MM.1S (cell line): ENCODE data around the gene DPP6.

Experiments
- DNase-seq: peaks from one replicate; pipeline ENCODE4 v3.0.0-alpha.2; 2015
- H2AFZ ChIP-seq: fragments of 300-600 bp; sonication (generic); 2 replicates; pipeline ENCODE4 v1.6.0; 2016; ENCODE audit warnings: antibody characterized with exemption, low read length
- H3F3A ChIP-seq: fragments of 300-600 bp; sonication (generic); 2 replicates; pipeline ENCODE4 v1.6.1; 2016; ENCODE audit warnings: mild to moderate bottlenecking, antibody characterized with exemption, low read length, moderate library complexity, mixed read lengths; ENCODE audit not compliant: insufficient read depth
- H3K27ac ChIP-seq: fragments of 300-600 bp; sonication (generic); 2 replicates; pipeline ENCODE4 v1.5.1; 2016; ENCODE audit warnings: mild to moderate bottlenecking, low read length
- H3K27me3 ChIP-seq: fragments of 300-600 bp; sonication (generic); replicated peaks from 2 replicates; pipeline ENCODE4 v1.6.0; 2016; ENCODE audit warnings: low read length; ENCODE audit not compliant: insufficient read depth
- H3K36me3 ChIP-seq: fragments of 300-600 bp; sonication (generic); replicated peaks from 2 replicates; pipeline ENCODE4 v1.6.1; 2016; ENCODE audit warnings: mild to moderate bottlenecking, low read length, mixed read lengths; ENCODE audit not compliant: insufficient read depth
- H3K4me1 ChIP-seq: fragments of 300-600 bp; sonication (generic); 2 replicates; pipeline ENCODE4 v1.6.1; 2016; ENCODE audit warnings: low read length, mixed read lengths
- H3K4me2 ChIP-seq: fragments of 300-600 bp; sonication (generic); 2 replicates; pipeline ENCODE4 v1.6.0; 2016; ENCODE audit warnings: low read depth, low read length
- H3K4me3 ChIP-seq: fragments of 300-600 bp; sonication (generic); 2 replicates; pipeline ENCODE4 v1.5.1; 2016; ENCODE audit warnings: low read length, mixed read lengths
- H3K79me2 ChIP-seq: fragments of 300-600 bp; sonication (generic); 2 replicates; pipeline ENCODE4 v1.6.1; 2016; ENCODE audit warnings: mixed run types, low read length, mixed read lengths
- H3K9ac ChIP-seq: fragments of 300-600 bp; sonication (generic); 2 replicates; pipeline ENCODE4 v1.6.1; 2016; ENCODE audit warnings: low read length, mixed read lengths
- H3K9me2 ChIP-seq: fragments of 300-600 bp; sonication (generic); replicated peaks from 2 replicates; pipeline ENCODE4 v1.6.1; 2016; ENCODE audit warnings: mild to moderate bottlenecking, low read length, mixed read lengths; ENCODE audit not compliant: insufficient read depth
- H3K9me3 ChIP-seq: fragments of 300-600 bp; sonication (generic); replicated peaks from 2 replicates; pipeline ENCODE4 v1.6.1; 2016; ENCODE audit warnings: mild to moderate bottlenecking, low read length, mixed read lengths; ENCODE audit not compliant: insufficient read depth
- H4K20me1 ChIP-seq: fragments of 300-600 bp; sonication (generic); 2 replicates; pipeline ENCODE4 v1.6.1; 2016; ENCODE audit warnings: mild to moderate bottlenecking, low read length, moderate library complexity, mixed read lengths; ENCODE audit not compliant: insufficient read depth
- CTCF ChIP-seq: fragments of 300-600 bp; sonication (generic); IDR thresholded peaks from 2 replicates; pipeline ENCODE4 v1.5.1; 2016; ENCODE audit warnings: antibody characterized with exemption, low read length, mixed read lengths
- EZH2 ChIP-seq: fragments of 300-600 bp; sonication (generic); optimal IDR thresholded peaks from 2 replicates; pipeline ENCODE3; 2017; ENCODE audit warnings: low read depth, mild to moderate bottlenecking, antibody characterized with exemption, low read length, mixed read lengths
- EZH2phosphoT487 ChIP-seq: fragments of 300-600 bp; sonication (generic); IDR thresholded peaks from 2 replicates; pipeline ENCODE4 v1.6.1; 2018; ENCODE audit warnings: antibody characterized with exemption, low read length

DPP6 gene

GRCh38 chr7:154804449-154804848, 752.3 kb downstream of the DPP6 start:
- Histone ChIP-seq H3K36me3 (no peaks in the 10 kb centered on the region), H3K4me2 (no peak overlapping the region), H3K27me3 (peaks cover 19% of the 10 kb centered on the region), H3K4me1 (no peaks in the 10 kb centered on the region), H3K9me2 (no peaks in the 10 kb centered on the region), H3F3A (no peaks in the 10 kb centered on the region), H3K4me3 (no peak overlapping the region), H3K79me2 (no peaks in the 10 kb centered on the region), H3K9ac (no peak overlapping the region), H3K27ac (no peak overlapping the region), H3K9me3 (no peaks in the 10 kb centered on the region), H4K20me1 (no peaks in the 10 kb centered on the region), H2AFZ (no peak overlapping the region)
- no peak for DNase-seq
- TF ChIP-seq EZH2phosphoT487 = no peak
- TF ChIP-seq EZH2 = no peak
- TF ChIP-seq CTCF = no peak

GRCh38 chr7:154812027-154812426, 759.8 kb downstream of the DPP6 start:
- no peak overlapping the region for H3K4me2 ChIP-seq
- H3K27me3 ChIP-seq = no peaks in the 10 kb centered on the region
- H3F3A ChIP-seq = no peaks in the 10 kb centered on the region
- 0 out of 2 replicates have a peak, but pooled peaks cover 2% of the 10 kb centered on the region for H3K9me3 ChIP-seq
- H3K4me1 ChIP-seq = no peaks in the 10 kb centered on the region
- no peak overlapping the region for H2AFZ ChIP-seq
- no peak overlapping the region for H3K27ac ChIP-seq
- H3K36me3 ChIP-seq = no peaks in the 10 kb centered on the region
- no peak for TF ChIP-seq EZH2phosphoT487
- TF ChIP-seq EZH2 = no peak
- TF ChIP-seq CTCF = no peak
- H3K79me2 ChIP-seq = no peaks in the 10 kb centered on the region
- H4K20me1 ChIP-seq = no peaks in the 10 kb centered on the region
- H3K9ac ChIP-seq = no peak overlapping the region
- H3K9me2 ChIP-seq = no peaks in the 10 kb centered on the region
- DNase-seq = no peak
- no peak overlapping the region for H3K4me3 ChIP-seq

- DNase-seq = no peak
- H3F3A ChIP-seq = no peaks in the 10 kb centered on the region
- H3K27me3 ChIP-seq = no peaks in the 10 kb centered on the region
- H3K79me2 ChIP-seq = no peaks in the 10 kb centered on the region
- H3K4me1 ChIP-seq = no peaks in the 10 kb centered on the region
- H3K9me3 ChIP-seq = 0 out of 2 replicates have a peak, but pooled peaks cover 2% of the 10 kb centered on the region
- H3K4me2 ChIP-seq = no peak overlapping the region
- H3K9me2 ChIP-seq = no peaks in the 10 kb centered on the region
- no peak overlapping the region for H2AFZ ChIP-seq
- H4K20me1 ChIP-seq = no peaks in the 10 kb centered on the region
- H3K4me3 ChIP-seq = no peak overlapping the region
- no peak overlapping the region for H3K27ac ChIP-seq
- TF ChIP-seq EZH2phosphoT487 (no peak), CTCF (no peak), EZH2 (no peak)
- H3K36me3 ChIP-seq = no peaks in the 10 kb centered on the region
- H3K9ac ChIP-seq = no peak overlapping the region
These were observed 765.2 kb downstream of the DPP6 start for GRCh38 chr7:154817224-154817896.
